ENCODE results near the gene RNASE13.

The RNASE13 gene

GRCh38 chr14:21063479-21063878, 28.9 kb upstream of the RNASE13 start:
- DNase-seq, result no peak

GRCh38 chr14:21061347-21061668, 26.7 kb upstream of the RNASE13 start:
- DNase-seq, result no peak

GRCh38 chr14:21060614-21061346, 26.2 kb upstream of the RNASE13 start:
- no peak for DNase-seq

GRCh38 chr14:21059842-21060613, 25.4 kb upstream of the RNASE13 start:
- DNase-seq, result no peak

GRCh38 chr14:21058903-21059302, 24.3 kb upstream of the RNASE13 start:
- DNase-seq, result no peak

- peak; percentile 29 to 47 for DNase-seq
Measured at GRCh38 chr14:21057803-21058675, 23.4 kb upstream of the RNASE13 start, which contains the start of gene RNASE8. TSS of gene RNASE8 (plus strand) at chr14:21057822. CDS start at chr14:21057893, 71 bp downstream.

GRCh38 chr14:21056520-21057163, 22.0 kb upstream of the RNASE13 start:
- DNase-seq, result no peak

- no peak for DNase-seq
Measured at GRCh38 chr14:21055432-21056117, 21.0 kb upstream of the RNASE13 start.

GRCh38 chr14:21054768-21055145, 20.1 kb upstream of the RNASE13 start:
- DNase-seq, result no peak

GRCh38 chr14:21054123-21054767, 19.6 kb upstream of the RNASE13 start:
- DNase-seq, result no peak

- no peak for DNase-seq
Measured at GRCh38 chr14:21053184-21054122, 18.8 kb upstream of the RNASE13 start.

- DNase-seq, result no peak
Measured at GRCh38 chr14:21050597-21050996, 16.0 kb upstream of the RNASE13 start.

GRCh38 chr14:21049271-21049673, 14.7 kb upstream of the RNASE13 start:
- DNase-seq, result no peak

- no peak for DNase-seq
Measured at GRCh38 chr14:21048638-21049037, 14.0 kb upstream of the RNASE13 start.

- no peak for DNase-seq
Measured at GRCh38 chr14:21047378-21047781, 12.8 kb upstream of the RNASE13 start.

- DNase-seq, result no peak
Measured at GRCh38 chr14:21043974-21044618, 9.5 kb upstream of the RNASE13 start.

- no peak for DNase-seq
Measured at GRCh38 chr14:21043387-21043973, 8.9 kb upstream of the RNASE13 start.

- no peak for DNase-seq
Measured at GRCh38 chr14:21042918-21043317, 8.3 kb upstream of the RNASE13 start.

GRCh38 chr14:21041676-21042433, 7.2 kb upstream of the RNASE13 start, which contains the start of gene RNASE7:
TSS of gene RNASE7 (plus strand) at chr14:21042362. CDS start at chr14:21042993, 631 bp downstream.
- no peak for DNase-seq
